GM19025 (cell line): Measurements from ENCODE around the gene APOBEC3A.

Experiments used
- ATAC-seq: cut with Tn5 transposase; IDR thresholded peaks from one replicate; pipeline ENCODE4 v1.9.1; 2021; ENCODE audit warnings: mild to moderate bottlenecking, low read depth, moderate library complexity; ENCODE audit not compliant: unreplicated experiment

Gene APOBEC3A

GRCh38 chr22:38957046-38957770, at the start of gene APOBEC3A:
Gene APOBEC3A, plus strand, starts transcription at chr22:38957609. Its CDS starts 83 bp downstream, at chr22:38957692.
- no peak for ATAC-seq

GRCh38 chr22:38907767-38908166, 49.6 kb upstream of the APOBEC3A start:
- ATAC-seq: no peak

GRCh38 chr22:38911434-38911833, 46.0 kb upstream of the APOBEC3A start:
- no peak for ATAC-seq

- ATAC-seq: no peak
These were observed 37.7 kb upstream of the APOBEC3A start for GRCh38 chr22:38919631-38920190.

- no peak for ATAC-seq
These were observed 36.3 kb upstream of the APOBEC3A start for GRCh38 chr22:38921120-38921519.

- no peak for ATAC-seq
These were observed 35.6 kb upstream of the APOBEC3A start for GRCh38 chr22:38921806-38922205.

GRCh38 chr22:38923463-38924346, 33.7 kb upstream of the APOBEC3A start:
- ATAC-seq: no peak

GRCh38 chr22:38924347-38924952, 33.0 kb upstream of the APOBEC3A start:
- no peak for ATAC-seq

- no peak for ATAC-seq
These were observed 31.8 kb upstream of the APOBEC3A start for GRCh38 chr22:38925571-38926041.

GRCh38 chr22:38927033-38927781, 30.2 kb upstream of the APOBEC3A start:
- ATAC-seq: no peak

GRCh38 chr22:38930512-38930911, 26.9 kb upstream of the APOBEC3A start:
- ATAC-seq: no peak

- ATAC-seq: no peak
These were observed 22.4 kb upstream of the APOBEC3A start for GRCh38 chr22:38935023-38935422.

GRCh38 chr22:38935616-38936015, 21.8 kb upstream of the APOBEC3A start:
- no peak for ATAC-seq

- no peak for ATAC-seq
These were observed 20.8 kb upstream of the APOBEC3A start for GRCh38 chr22:38936562-38936961.

GRCh38 chr22:38937036-38937435, 20.4 kb upstream of the APOBEC3A start:
- no peak for ATAC-seq

GRCh38 chr22:38937541-38937940, 19.9 kb upstream of the APOBEC3A start:
- no peak for ATAC-seq

- ATAC-seq: no peak
These were observed 19.2 kb upstream of the APOBEC3A start for GRCh38 chr22:38938221-38938620.

- ATAC-seq: no peak
These were observed 18.5 kb upstream of the APOBEC3A start for GRCh38 chr22:38938925-38939324.

GRCh38 chr22:38940811-38941384, 16.5 kb upstream of the APOBEC3A start:
- ATAC-seq: no peak
